ENCODE measurements around the gene TAF15.

TAF15 gene

GRCh38 chr17:35875072-35875799, 66.0 kb downstream of the TAF15 start:
- no peak for DNase-seq

- DNase-seq, result no peak
These were observed 66.5 kb downstream of the TAF15 start for GRCh38 chr17:35875800-35876139.

- DNase-seq, result no peak
These were observed 67.2 kb downstream of the TAF15 start for GRCh38 chr17:35876534-35876933.

GRCh38 chr17:35877345-35878029, 68.2 kb downstream of the TAF15 start:
- peak; percentile 34 for DNase-seq

- peak; percentile 25 for DNase-seq
These were observed 69.1 kb downstream of the TAF15 start for GRCh38 chr17:35878361-35878760.

GRCh38 chr17:35879773-35880654, 70.7 kb downstream of the TAF15 start, which contains the start of gene CCL5:
Gene CCL5 (minus strand): TSS chr17:35880360.
- DNase-seq, result peak; percentile 97

- DNase-seq, result no peak
These were observed 80.0 kb downstream of the TAF15 start for GRCh38 chr17:35889241-35889640.

GRCh38 chr17:35889818-35890773, 80.8 kb downstream of the TAF15 start:
- peak; percentile 81 for DNase-seq

- no peak for DNase-seq
These were observed 81.5 kb downstream of the TAF15 start for GRCh38 chr17:35890774-35891155.

- DNase-seq, result no peak
These were observed 82.0 kb downstream of the TAF15 start for GRCh38 chr17:35891269-35891668.

GRCh38 chr17:35892091-35893035, 83.1 kb downstream of the TAF15 start:
- DNase-seq, result peak; percentile 90

GRCh38 chr17:35893751-35894150, 84.5 kb downstream of the TAF15 start:
- no peak for DNase-seq

GRCh38 chr17:35894206-35894605, 84.9 kb downstream of the TAF15 start:
- no peak for DNase-seq

GRCh38 chr17:35895636-35896587, 86.6 kb downstream of the TAF15 start:
- peak; percentile 83 for DNase-seq

Measured in inflammatory macrophage treated with lipopolysaccharide for 4 hours (primary cell).